Kidney (tissue), 14 donors: ENCODE results near the gene PLA1A. TPM values are rescaled to one million over a fixed set of nuclear protein-coding genes. Genes with fewer than 3 reads are reported as not detected.

ENCODE experiments used
- DNase-seq, 5 donors: peaks; one replicate each; pipeline ENCODE4 v3.0.0-alpha.2; 2013 to 2020
- FAIRE-seq: peaks from 2 replicates; lab custom pipeline; 2012; peaks lifted over from hg19 to GRCh38; lab: Jason Lieb, UNC
- H3K27ac ChIP-seq, 2 donors: one replicate each; pipeline ENCODE4 v1.7.0; 2013; ENCODE audit warnings: low read depth in 2 of 2, low read length in 2 of 2, inconsistent platforms in 1 of 2
- H3K27me3 ChIP-seq: one replicate; pipeline ENCODE4 v1.7.1; 2013; ENCODE audit warnings: low read length, inconsistent platforms; ENCODE audit not compliant: control insufficient read depth, insufficient read depth
- H3K36me3 ChIP-seq, 3 donors: one replicate each; pipeline versions ENCODE4 v1.7.0 to v1.7.1; 2013; ENCODE audit warnings: low read length in 3 of 3, control low read depth in 1 of 3, inconsistent platforms in 1 of 3; ENCODE audit not compliant: insufficient read depth in 3 of 3, control insufficient read depth in 2 of 3
- H3K4me1 ChIP-seq, 3 donors: one replicate each; pipeline versions ENCODE4 v1.7.0 to v1.7.1; 2013; ENCODE audit warnings: low read length in 3 of 3, inconsistent platforms in 1 of 3, low read depth in 1 of 3; ENCODE audit not compliant: control insufficient read depth in 2 of 3, insufficient read depth in 2 of 3
- H3K4me3 ChIP-seq, 3 donors: one replicate each; pipeline versions ENCODE4 v1.7.0 to v1.8.1; 2013; ENCODE audit warnings: low read length in 3 of 3, control low read depth in 1 of 3, inconsistent platforms in 1 of 3
- H3K9ac ChIP-seq, 3 donors: one replicate each; pipeline versions ENCODE4 v1.7.0 to v1.7.1; 2013; ENCODE audit warnings: low read length in 3 of 3, control low read depth in 1 of 3, inconsistent platforms in 1 of 3
- H3K9me3 ChIP-seq, 3 donors: one replicate each; pipeline versions ENCODE4 v1.7.0 to v1.7.1; 2013; ENCODE audit warnings: low read length in 3 of 3, control low read depth in 1 of 3, inconsistent platforms in 1 of 3; ENCODE audit not compliant: control insufficient read depth in 2 of 3, insufficient read depth in 1 of 3
- intact Hi-C: fragments of 100-400 bp; cut with DNase I; formaldehyde crosslinking; loops from one replicate; pipeline ENCODE4 v1.11.1; 2022
- polyA plus RNA-seq: library from polyadenylated mRNA; stranded (reverse); fragments of 350-450 nt; fragmentation: Illumina TruSeq; extraction: RNeasy Lipid Tissue Mini Kit (QIAGEN cat#74804); gene quantifications from one replicate; pipeline ENCODE4 v1.2.3, GENCODE V29; 2014; ENCODE audit warnings: low read depth, low replicate concordance; ENCODE audit not compliant: insufficient read depth
- total RNA-seq: library from RNA; stranded (reverse); fragmentation: NEBNext Ultra II Directional; extraction: Animal tissue kit (Norgen Biotek cat#: 25700); gene quantifications from one replicate; pipeline ENCODE4 v1.2.1, GENCODE V29; 2021
- TF ChIP-seq, protein P1 (sequence below): IDR thresholded peaks from 3 replicates; pipeline ENCODE4 v1.5.1; 2012; ENCODE audit warnings: mild to moderate bottlenecking, moderate library complexity, borderline replicate concordance; ENCODE audit not compliant: insufficient read depth; ENCODE audit errors: extremely low read depth
- donor health status: control.
- donor health status: control.
- donor health status: control.
- donor health status: control.
- donor health status: control.
- donor health status: DM: yes; HTN: yes; CAD: no.
- donor health status: Normal renal cell carcinoma (clear cell type).

Gene PLA1A
- total and polyA plus RNA-seq, 2 donors from 2014 or later, result 6.7 to 10.1 TPM

DNA sequence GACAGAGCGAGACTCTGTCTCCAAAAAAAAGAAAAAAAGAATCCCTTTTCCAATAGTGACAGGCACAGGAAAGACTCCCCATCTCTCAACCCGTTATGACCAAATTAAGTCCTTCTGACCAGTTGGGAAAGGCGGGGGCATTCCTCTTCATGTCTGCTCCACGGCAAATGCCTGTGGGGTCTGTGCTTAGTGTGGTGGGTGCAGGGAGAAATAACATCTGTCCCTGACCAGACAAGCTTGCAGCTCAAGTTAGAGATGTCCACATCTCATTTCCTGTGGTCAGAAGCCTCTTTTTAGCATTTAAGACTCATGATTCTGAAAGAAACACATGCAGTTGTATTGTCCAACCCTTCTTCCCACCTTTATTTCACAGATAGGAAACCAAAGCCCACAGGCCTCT lies 16.2 kb downstream of the PLA1A start:
- DNase-seq, result no peak
- Histone ChIP-seq H3K4me1 (no peaks in the 10 kb centered on the region), H3K9ac (no peak overlapping the region), H3K27me3 (no peaks in the 10 kb centered on the region), H3K36me3 (no peaks in the 10 kb centered on the region), H3K27ac (no peak overlapping the region), H3K9me3 (peaks cover 0 to 4% (median 0%) of the 10 kb centered on the region in 3 donors), H3K4me3 (no peak overlapping the region)
- no peak for FAIRE-seq
- TF ChIP-seq, protein P1, sequence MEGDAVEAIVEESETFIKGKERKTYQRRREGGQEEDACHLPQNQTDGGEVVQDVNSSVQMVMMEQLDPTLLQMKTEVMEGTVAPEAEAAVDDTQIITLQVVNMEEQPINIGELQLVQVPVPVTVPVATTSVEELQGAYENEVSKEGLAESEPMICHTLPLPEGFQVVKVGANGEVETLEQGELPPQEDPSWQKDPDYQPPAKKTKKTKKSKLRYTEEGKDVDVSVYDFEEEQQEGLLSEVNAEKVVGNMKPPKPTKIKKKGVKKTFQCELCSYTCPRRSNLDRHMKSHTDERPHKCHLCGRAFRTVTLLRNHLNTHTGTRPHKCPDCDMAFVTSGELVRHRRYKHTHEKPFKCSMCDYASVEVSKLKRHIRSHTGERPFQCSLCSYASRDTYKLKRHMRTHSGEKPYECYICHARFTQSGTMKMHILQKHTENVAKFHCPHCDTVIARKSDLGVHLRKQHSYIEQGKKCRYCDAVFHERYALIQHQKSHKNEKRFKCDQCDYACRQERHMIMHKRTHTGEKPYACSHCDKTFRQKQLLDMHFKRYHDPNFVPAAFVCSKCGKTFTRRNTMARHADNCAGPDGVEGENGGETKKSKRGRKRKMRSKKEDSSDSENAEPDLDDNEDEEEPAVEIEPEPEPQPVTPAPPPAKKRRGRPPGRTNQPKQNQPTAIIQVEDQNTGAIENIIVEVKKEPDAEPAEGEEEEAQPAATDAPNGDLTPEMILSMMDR, result no peak
- intact Hi-C loops, result no loop called here

- intact Hi-C loops, result no loop called here
- no peak for DNase-seq
- no peaks in the 10 kb centered on the region for H3K27me3 ChIP-seq
- peaks cover 0 to under 1% (median 0%) of the 10 kb centered on the region in 3 donors for H3K9me3 ChIP-seq
- H3K27ac ChIP-seq, result no peak overlapping the region
- no peak overlapping the region for H3K9ac ChIP-seq
- H3K4me3 ChIP-seq, result no peak overlapping the region
- no peak for FAIRE-seq
- TF ChIP-seq, protein P1, result no peak
- H3K36me3 ChIP-seq, result no peaks in the 10 kb centered on the region
- H3K4me1 ChIP-seq, result no peaks in the 10 kb centered on the region
These were observed 18.4 kb downstream of the PLA1A start for GRCh38 chr3:119616056-119616455.

GRCh38 chr3:119619094-119619493 lies 21.4 kb downstream of the PLA1A start:
- H3K9ac ChIP-seq, result no peak overlapping the region
- no peak overlapping the region for H3K27ac ChIP-seq
- H3K4me3 ChIP-seq, result no peak overlapping the region
- FAIRE-seq, result no peak
- intact Hi-C loops, result no loop called here
- H3K9me3 ChIP-seq, result no peaks in the 10 kb centered on the region
- no peak for DNase-seq
- H3K27me3 ChIP-seq, result no peaks in the 10 kb centered on the region
- H3K4me1 ChIP-seq, result no peaks in the 10 kb centered on the region
- no peaks in the 10 kb centered on the region for H3K36me3 ChIP-seq
- TF ChIP-seq, protein P1, result no peak

DNA sequence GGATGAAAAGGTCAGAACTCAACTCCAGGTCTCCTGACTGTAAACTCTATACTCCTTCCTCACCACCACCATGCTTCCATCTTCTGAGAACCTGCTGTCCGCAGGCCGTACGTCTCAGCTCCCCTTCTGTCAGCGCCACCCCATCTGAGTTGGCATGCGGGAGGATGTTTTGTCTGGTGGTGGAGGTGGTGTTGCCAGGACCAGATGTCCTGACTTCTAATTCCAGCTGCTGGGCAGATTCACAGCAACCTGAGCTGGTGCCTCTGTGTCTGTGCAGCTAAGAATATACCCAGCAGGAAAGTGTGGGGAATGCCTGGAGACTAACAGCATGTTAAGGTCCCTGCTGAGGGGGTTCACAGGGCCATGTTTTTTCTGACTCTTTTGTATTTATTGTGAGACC lies 23.2 kb downstream of the PLA1A start:
- DNase-seq (peak in 1 of 5 donors; percentile 12), FAIRE-seq (no peak)
- intact Hi-C loops, result no loop called here
- Histone ChIP-seq H3K27me3 (no peaks in the 10 kb centered on the region), H3K4me1 (no peaks in the 10 kb centered on the region), H3K27ac (no peak overlapping the region), H3K4me3 (no peak overlapping the region), H3K9me3 (no peaks in the 10 kb centered on the region), H3K36me3 (no peaks in the 10 kb centered on the region), H3K9ac (no peak overlapping the region)
- TF ChIP-seq, protein P1, result no peak
